IMR-90 (cell line): Measurements from ENCODE around the gene EIF4E3. TPM values are rescaled to one million over a fixed set of nuclear protein-coding genes. Genes with fewer than 3 reads are reported as not detected.

Experiments
- ATAC-seq: fragments of 200-7000 bp; cut with Tn5 transposase; 2 replicates; pipeline ENCODE4 v1.9.1; 2020; ENCODE audit warnings: low read depth, mild to moderate bottlenecking, moderate library complexity
- BruUV-seq: library from RNA; stranded (reverse); fragments of 400-500 nt; replicated peaks from 2 replicates; lab custom pipeline; 2021; lab: Mats Ljungman, UMichigan
- CTCF ChIA-PET: fragments of 300-600 bp; formaldehyde crosslinking; extraction: SDS; loops from one replicate; lab custom pipeline; 2021; ENCODE audit warnings: antibody characterized with exemption; lab: Yijun Ruan, JAX
- POLR2A ChIA-PET: fragments of 300-600 bp; sonication (Branson Sonifier 250); formaldehyde crosslinking; loops from one replicate; lab custom pipeline; 2022; ENCODE audit warnings: antibody characterized with exemption; ENCODE audit not compliant: unreplicated experiment; lab: Charles Lee
- DNase-seq: peaks from one replicate; pipeline ENCODE4 v3.0.0; 2013
- H2AFZ ChIP-seq: replicated peaks from 2 replicates; pipeline ENCODE3; 2013; ENCODE audit warnings: low read length, mild to moderate bottlenecking; ENCODE audit not compliant: poor library complexity
- H2AK5ac ChIP-seq: 2 replicates; pipeline ENCODE4 v1.6.1; 2013; ENCODE audit warnings: low read depth, low read length, inconsistent platforms
- H2AK9ac ChIP-seq: replicated peaks from 2 replicates; pipeline ENCODE3; 2013; ENCODE audit warnings: mild to moderate bottlenecking, low read depth, low read length, moderate library complexity; ENCODE audit not compliant: poor library complexity
- H2BK120ac ChIP-seq: 2 replicates; pipeline ENCODE4 v1.6.1; 2013; ENCODE audit warnings: low read depth, low read length, inconsistent platforms
- H2BK15ac ChIP-seq: 3 replicates; pipeline ENCODE4 v1.6.1; 2013; ENCODE audit warnings: low read depth, low read length, inconsistent platforms
- H2BK20ac ChIP-seq: 2 replicates; pipeline ENCODE4 v1.6.1; 2013; ENCODE audit warnings: low read depth, mild to moderate bottlenecking, inconsistent platforms, low read length, moderate library complexity
- H2BK5ac ChIP-seq: 2 replicates; pipeline ENCODE4 v1.6.1; 2013; ENCODE audit warnings: mild to moderate bottlenecking, low read depth, low read length, inconsistent platforms; ENCODE audit not compliant: poor library complexity, severe bottlenecking
- H3K14ac ChIP-seq: replicated peaks from 2 replicates; pipeline ENCODE4 v1.6.1; 2013; ENCODE audit warnings: low read depth, low read length, inconsistent platforms
- H3K18ac ChIP-seq: 2 replicates; pipeline ENCODE4 v1.6.1; 2013; ENCODE audit warnings: low read depth, low read length, control low read depth
- H3K23ac ChIP-seq: 2 replicates; pipeline ENCODE4 v1.6.1; 2013; ENCODE audit warnings: low read depth, low read length, inconsistent platforms
- H3K27ac ChIP-seq: 2 replicates; pipeline ENCODE4 v1.5.1; 2013; ENCODE audit warnings: mild to moderate bottlenecking, control low read depth, low read length; ENCODE audit not compliant: insufficient read depth
- H3K27me3 ChIP-seq: 2 replicates; pipeline ENCODE4 v1.6.1; 2013; ENCODE audit warnings: low read length; ENCODE audit not compliant: control insufficient read depth, insufficient read depth
- H3K36me3 ChIP-seq: 2 replicates; pipeline ENCODE4 v1.6.1; 2013; ENCODE audit warnings: low read length, mixed read lengths; ENCODE audit not compliant: control insufficient read depth, insufficient read depth
- H3K4ac ChIP-seq: 2 replicates; pipeline ENCODE4 v1.6.1; 2013; ENCODE audit warnings: low read depth, low read length, inconsistent platforms
- H3K4me1 ChIP-seq: 2 replicates; pipeline ENCODE4 v1.6.1; 2013; ENCODE audit warnings: low read length, mixed read lengths; ENCODE audit not compliant: control insufficient read depth, insufficient read depth
- H3K4me2 ChIP-seq: 2 replicates; pipeline ENCODE4 v1.6.1; 2013; ENCODE audit warnings: low read depth, mild to moderate bottlenecking, control low read depth, low read length, moderate library complexity
- H3K4me3 ChIP-seq: 2 replicates; pipeline ENCODE4 v1.5.1; 2013; ENCODE audit warnings: low read depth, mild to moderate bottlenecking, control low read depth, low read length, moderate library complexity; ENCODE audit not compliant: insufficient read depth
- H3K56ac ChIP-seq: 2 replicates; pipeline ENCODE4 v1.6.1; 2013; ENCODE audit warnings: low read length, inconsistent platforms; ENCODE audit not compliant: insufficient read depth; ENCODE audit errors: extremely low read depth
- H3K79me1 ChIP-seq, 2 experiments: 2 replicates each; pipeline ENCODE4 v1.6.1; 2013; ENCODE audit warnings: low read length in 2 of 2, inconsistent platforms in 1 of 2, low read depth in 1 of 2
- H3K9ac ChIP-seq: 2 replicates; pipeline ENCODE4 v1.6.1; 2013; ENCODE audit warnings: low read depth, low read length, control low read depth
- H3K9me1 ChIP-seq: 2 replicates; pipeline ENCODE4 v1.6.1; 2013; ENCODE audit warnings: low read length, inconsistent platforms; ENCODE audit not compliant: insufficient read depth
- H3K9me3 ChIP-seq: 2 replicates; pipeline ENCODE4 v1.6.1; 2013; ENCODE audit warnings: low read length; ENCODE audit not compliant: control insufficient read depth, insufficient read depth
- H4K20me1 ChIP-seq: 2 replicates; pipeline ENCODE4 v1.6.1; 2013; ENCODE audit warnings: low read length, inconsistent platforms; ENCODE audit not compliant: insufficient read depth
- H4K5ac ChIP-seq: 2 replicates; pipeline ENCODE4 v1.6.1; 2013; ENCODE audit warnings: mild to moderate bottlenecking, low read depth, low read length, control low read depth
- H4K8ac ChIP-seq, 2 experiments: 2 replicates each; pipeline ENCODE4 v1.6.1; 2013; ENCODE audit warnings: low read depth in 2 of 2, low read length in 2 of 2, control low read depth in 1 of 2, inconsistent platforms in 1 of 2
- H4K91ac ChIP-seq: 2 replicates; pipeline ENCODE4 v1.6.1; 2013; ENCODE audit warnings: low read depth, low read length, inconsistent platforms; ENCODE audit not compliant: insufficient read depth
- BHLHE40 ChIP-seq: fragments of 150-350 bp; IDR thresholded peaks from 2 replicates; pipeline ENCODE4 v1.6.1; 2016; ENCODE audit warnings: mild to moderate bottlenecking, low read depth, low read length
- CEBPB ChIP-seq: IDR thresholded peaks from 2 replicates; pipeline ENCODE4 v1.6.1; 2012; ENCODE audit warnings: low read depth, low read length, improper control_type of control experiment
- CTCF ChIP-seq: conservative IDR thresholded peaks from 2 replicates; pipeline ENCODE4 v1.5.1; 2012; ENCODE audit warnings: mild to moderate bottlenecking, low read depth, low read length, improper control_type of control experiment
- ELK1 ChIP-seq: fragments of 150-350 bp; IDR thresholded peaks from 2 replicates; pipeline ENCODE4 v1.6.1; 2016; ENCODE audit warnings: low read depth, mild to moderate bottlenecking, low read length, moderate library complexity, borderline replicate concordance
- FOS ChIP-seq: fragments of 150-350 bp; IDR thresholded peaks from 2 replicates; pipeline ENCODE4 v1.6.1; 2016; ENCODE audit warnings: low read depth, low read length
- MAFK ChIP-seq: IDR thresholded peaks from 2 replicates; pipeline ENCODE4 v1.6.1; 2012; ENCODE audit warnings: low read depth, low read length, improper control_type of control experiment
- MAZ ChIP-seq: IDR thresholded peaks from 2 replicates; pipeline ENCODE4 v1.6.1; 2012; ENCODE audit warnings: low read depth, mild to moderate bottlenecking, low read length, improper control_type of control experiment, moderate library complexity, borderline replicate concordance
- MXI1 ChIP-seq: IDR thresholded peaks from 2 replicates; pipeline ENCODE4 v1.6.1; 2012; ENCODE audit warnings: low read depth, mild to moderate bottlenecking, low read length, moderate library complexity, borderline replicate concordance
- NFE2L2 ChIP-seq: fragments of 150-350 bp; IDR thresholded peaks from 2 replicates; pipeline ENCODE4 v1.6.1; 2016; ENCODE audit warnings: low read depth, mild to moderate bottlenecking, low read length
- RAD21 ChIP-seq: IDR thresholded peaks from 2 replicates; pipeline ENCODE4 v1.6.1; 2012; ENCODE audit warnings: low read length, improper control_type of control experiment
- RCOR1 ChIP-seq: IDR thresholded peaks from 2 replicates; pipeline ENCODE4 v1.6.1; 2012; ENCODE audit warnings: mild to moderate bottlenecking, low read length, improper control_type of control experiment; ENCODE audit not compliant: insufficient replicate concordance
- RFX5 ChIP-seq: IDR thresholded peaks from 2 replicates; pipeline ENCODE4 v1.8.0; 2012; ENCODE audit warnings: low read depth, mild to moderate bottlenecking, low read length, moderate library complexity
- SMC3 ChIP-seq: fragments of 150-350 bp; IDR thresholded peaks from 2 replicates; pipeline ENCODE4 v1.6.1; 2016; ENCODE audit warnings: low read depth, mild to moderate bottlenecking, antibody characterized with exemption, low read length, moderate library complexity
- WGBS, 2 experiments: methylation state at CpG; one replicate each; pipeline versions ENCODE4 v1.1.5 to v1.1.7; 2013; ENCODE audit warnings: missing lambda C conversion rate in 2 of 2; ENCODE audit not compliant: insufficient read length in 1 of 2; ENCODE audit errors: extremely low coverage in 2 of 2; 5-methylcytosine and 5-hydroxymethylcytosine counted together
- dilution Hi-C: fragments of 300-500 bp; cut with HindIII; formaldehyde crosslinking; loops from one replicate; pipeline ENCODE4 v1.14.3; 2018; ENCODE audit warnings: low sequenced_read_pairs; ENCODE audit not compliant: unreplicated experiment
- in situ Hi-C: fragments of 300-500 bp; cut with MboI; formaldehyde crosslinking; loops from 3 replicates; pipeline ENCODE4 v1.14.3; 2019; ENCODE audit warnings: low sequenced_read_pairs, inconsistent platforms, mixed read lengths
- intact Hi-C: fragments of 100-400 bp; cut with micrococcal nuclease; formaldehyde crosslinking; loops from 2 replicates; pipeline ENCODE4 v1.10.0; 2022
- polyA plus RNA-seq, 3 experiments: library from polyadenylated mRNA; depleted of rRNA; stranded (reverse); fragments of >200 nt; gene quantifications; 2 replicates each; pipeline ENCODE4 v1.2.3, GENCODE V29; 2012; ENCODE audit warnings: low replicate concordance in 1 of 3
- total RNA-seq: library from RNA; depleted of rRNA; stranded (reverse); fragments of >200 nt; gene quantifications from 2 replicates; pipeline ENCODE4 v1.2.3, GENCODE V29; 2012

Gene EIF4E3
- total and polyA plus RNA-seq, 2 of the 4 experiments (the other 2 are of a cell fraction), result 0.72 to 1.1 TPM

GRCh38 chr3:71673486-71673885 lies 51.7 kb downstream of the EIF4E3 start:
- no peak overlapping the region for H2BK20ac ChIP-seq
- CTCF ChIA-PET, result interaction anchor here (1.0 kb wide), 1 partner anchor 15 kb away, joined by 8 read pairs; no protein-coding TSS in a partner anchor
- in situ Hi-C loops, result loop anchor here (25.0 kb wide), 1 partner anchor 1611 kb away; no protein-coding TSS in a partner anchor
- no peak overlapping the region for H4K91ac ChIP-seq
- ATAC-seq (peak; percentile 42), DNase-seq (peak; percentile 55)
- TF ChIP-seq MAFK (no peak), CTCF (no peak), CEBPB (no peak), MXI1 (no peak), ELK1 (no peak), MAZ (no peak), NFE2L2 (no peak), RFX5 (no peak), RCOR1 (no peak), FOS (no peak), SMC3 (no peak), RAD21 (no peak), BHLHE40 (no peak)
- POLR2A ChIA-PET, result no interaction called here
- H3K4ac ChIP-seq, result no peak overlapping the region
- no peaks in the 10 kb centered on the region for H3K27me3 ChIP-seq
- H4K8ac ChIP-seq, result no peak overlapping the region
- H4K20me1 ChIP-seq, result no peaks in the 10 kb centered on the region
- H3K27ac ChIP-seq, result no peak overlapping the region
- H3K79me1 ChIP-seq, result no peaks in the 10 kb centered on the region
- H3K9me1 ChIP-seq, result no peaks in the 10 kb centered on the region; the same call in 1 of the 2 replicates
- no peak overlapping the region for H2BK15ac ChIP-seq
- H3K36me3 ChIP-seq, result no peaks in the 10 kb centered on the region
- H3K4me3 ChIP-seq, result no peak overlapping the region
- H2AK5ac ChIP-seq, result no peak overlapping the region
- no peak overlapping the region for H3K4me2 ChIP-seq
- intact Hi-C loops, result no loop called here
- no peaks in the 10 kb centered on the region for H3K9me3 ChIP-seq
- no peak overlapping the region for H3K14ac ChIP-seq
- no peak overlapping the region for H2AK9ac ChIP-seq
- H3K56ac ChIP-seq, result no peak overlapping the region
- no peak overlapping the region for H2BK5ac ChIP-seq
- no peak overlapping the region for H3K23ac ChIP-seq
- dilution Hi-C loops, result no loop called here
- H3K18ac ChIP-seq, result no peak overlapping the region
- H2BK120ac ChIP-seq, result no peak overlapping the region
- BruUV-seq, result no TSS peak
- no peak overlapping the region for H2AFZ ChIP-seq
- no CpG with 5 or more reads among the region's 1 CpG for WGBS, 2 experiments
- H3K9ac ChIP-seq, result no peak overlapping the region
- no peaks in the 10 kb centered on the region for H3K4me1 ChIP-seq
- H4K5ac ChIP-seq, result no peak overlapping the region
